MM.1S (cell line): ENCODE data around the gene OS9.

ENCODE experiments used
- DNase-seq: peaks from one replicate; pipeline ENCODE4 v3.0.0-alpha.2; 2015
- H2AFZ ChIP-seq: fragments of 300-600 bp; sonication (generic); 2 replicates; pipeline ENCODE4 v1.6.0; 2016; ENCODE audit warnings: antibody characterized with exemption, low read length
- H3F3A ChIP-seq: fragments of 300-600 bp; sonication (generic); 2 replicates; pipeline ENCODE4 v1.6.1; 2016; ENCODE audit warnings: mild to moderate bottlenecking, antibody characterized with exemption, low read length, moderate library complexity, mixed read lengths; ENCODE audit not compliant: insufficient read depth
- H3K27ac ChIP-seq: fragments of 300-600 bp; sonication (generic); 2 replicates; pipeline ENCODE4 v1.5.1; 2016; ENCODE audit warnings: mild to moderate bottlenecking, low read length
- H3K27me3 ChIP-seq: fragments of 300-600 bp; sonication (generic); replicated peaks from 2 replicates; pipeline ENCODE4 v1.6.0; 2016; ENCODE audit warnings: low read length; ENCODE audit not compliant: insufficient read depth
- H3K36me3 ChIP-seq: fragments of 300-600 bp; sonication (generic); replicated peaks from 2 replicates; pipeline ENCODE4 v1.6.1; 2016; ENCODE audit warnings: mild to moderate bottlenecking, low read length, mixed read lengths; ENCODE audit not compliant: insufficient read depth
- H3K4me1 ChIP-seq: fragments of 300-600 bp; sonication (generic); 2 replicates; pipeline ENCODE4 v1.6.1; 2016; ENCODE audit warnings: low read length, mixed read lengths
- H3K4me2 ChIP-seq: fragments of 300-600 bp; sonication (generic); 2 replicates; pipeline ENCODE4 v1.6.0; 2016; ENCODE audit warnings: low read depth, low read length
- H3K4me3 ChIP-seq: fragments of 300-600 bp; sonication (generic); 2 replicates; pipeline ENCODE4 v1.5.1; 2016; ENCODE audit warnings: low read length, mixed read lengths
- H3K79me2 ChIP-seq: fragments of 300-600 bp; sonication (generic); 2 replicates; pipeline ENCODE4 v1.6.1; 2016; ENCODE audit warnings: mixed run types, low read length, mixed read lengths
- H3K9ac ChIP-seq: fragments of 300-600 bp; sonication (generic); 2 replicates; pipeline ENCODE4 v1.6.1; 2016; ENCODE audit warnings: low read length, mixed read lengths
- H3K9me2 ChIP-seq: fragments of 300-600 bp; sonication (generic); replicated peaks from 2 replicates; pipeline ENCODE4 v1.6.1; 2016; ENCODE audit warnings: mild to moderate bottlenecking, low read length, mixed read lengths; ENCODE audit not compliant: insufficient read depth
- H3K9me3 ChIP-seq: fragments of 300-600 bp; sonication (generic); replicated peaks from 2 replicates; pipeline ENCODE4 v1.6.1; 2016; ENCODE audit warnings: mild to moderate bottlenecking, low read length, mixed read lengths; ENCODE audit not compliant: insufficient read depth
- H4K20me1 ChIP-seq: fragments of 300-600 bp; sonication (generic); 2 replicates; pipeline ENCODE4 v1.6.1; 2016; ENCODE audit warnings: mild to moderate bottlenecking, low read length, moderate library complexity, mixed read lengths; ENCODE audit not compliant: insufficient read depth
- EZH2 ChIP-seq: fragments of 300-600 bp; sonication (generic); optimal IDR thresholded peaks from 2 replicates; pipeline ENCODE3; 2017; ENCODE audit warnings: low read depth, mild to moderate bottlenecking, antibody characterized with exemption, low read length, mixed read lengths
- EZH2phosphoT487 ChIP-seq: fragments of 300-600 bp; sonication (generic); IDR thresholded peaks from 2 replicates; pipeline ENCODE4 v1.6.1; 2018; ENCODE audit warnings: antibody characterized with exemption, low read length
- TF ChIP-seq, protein P1 (sequence below): fragments of 300-600 bp; sonication (generic); IDR thresholded peaks from 2 replicates; pipeline ENCODE4 v1.5.1; 2016; ENCODE audit warnings: antibody characterized with exemption, low read length, mixed read lengths

Gene OS9

DNA sequence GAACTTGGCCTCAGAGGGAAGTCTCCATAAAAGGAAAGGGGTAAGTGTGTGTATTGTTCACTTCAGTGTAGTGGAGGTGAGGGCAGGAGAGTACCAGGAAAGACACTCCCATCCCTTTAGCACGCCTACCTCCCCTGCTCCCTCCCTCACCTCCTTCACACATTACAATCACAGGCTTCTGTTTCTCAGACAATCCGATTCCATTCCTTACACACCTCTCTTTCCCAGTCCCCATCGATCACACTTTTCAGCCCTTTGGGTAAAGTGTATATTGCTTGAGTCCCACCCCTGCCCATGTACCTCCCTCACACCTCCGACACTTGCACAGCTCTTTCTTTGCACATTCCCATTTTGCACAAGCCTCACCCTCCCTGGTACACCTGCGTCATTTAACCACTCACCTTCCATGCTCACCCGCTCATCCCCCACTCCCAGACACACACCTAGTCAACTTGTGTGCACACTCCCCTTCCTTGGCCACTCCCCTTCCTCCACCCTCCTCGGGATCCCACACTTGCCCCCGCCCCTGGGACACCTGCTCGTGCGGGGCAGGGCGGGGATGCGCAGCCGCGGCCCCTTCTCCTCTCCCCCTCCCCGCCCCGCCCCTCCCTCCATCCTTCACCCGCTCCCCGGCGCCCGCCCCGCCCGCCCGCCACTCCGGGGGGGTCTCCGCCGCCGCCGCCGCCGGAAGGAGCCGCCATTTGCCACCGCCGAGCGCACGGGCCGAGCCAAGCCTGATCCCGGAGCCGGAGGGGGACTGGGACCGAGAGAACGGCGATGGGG lies 60.7 kb downstream of the OS9 start, which contains the start of gene MARCHF9:
TSS of gene MARCHF9 (plus strand) at position 693 of the 783 bp plus-strand sequence. CDS start 426 bp downstream, outside the sequence.
- peak; percentile 89 for DNase-seq
- TF ChIP-seq EZH2 (no peak), EZH2phosphoT487 (no peak)
- TF ChIP-seq, protein P1, sequence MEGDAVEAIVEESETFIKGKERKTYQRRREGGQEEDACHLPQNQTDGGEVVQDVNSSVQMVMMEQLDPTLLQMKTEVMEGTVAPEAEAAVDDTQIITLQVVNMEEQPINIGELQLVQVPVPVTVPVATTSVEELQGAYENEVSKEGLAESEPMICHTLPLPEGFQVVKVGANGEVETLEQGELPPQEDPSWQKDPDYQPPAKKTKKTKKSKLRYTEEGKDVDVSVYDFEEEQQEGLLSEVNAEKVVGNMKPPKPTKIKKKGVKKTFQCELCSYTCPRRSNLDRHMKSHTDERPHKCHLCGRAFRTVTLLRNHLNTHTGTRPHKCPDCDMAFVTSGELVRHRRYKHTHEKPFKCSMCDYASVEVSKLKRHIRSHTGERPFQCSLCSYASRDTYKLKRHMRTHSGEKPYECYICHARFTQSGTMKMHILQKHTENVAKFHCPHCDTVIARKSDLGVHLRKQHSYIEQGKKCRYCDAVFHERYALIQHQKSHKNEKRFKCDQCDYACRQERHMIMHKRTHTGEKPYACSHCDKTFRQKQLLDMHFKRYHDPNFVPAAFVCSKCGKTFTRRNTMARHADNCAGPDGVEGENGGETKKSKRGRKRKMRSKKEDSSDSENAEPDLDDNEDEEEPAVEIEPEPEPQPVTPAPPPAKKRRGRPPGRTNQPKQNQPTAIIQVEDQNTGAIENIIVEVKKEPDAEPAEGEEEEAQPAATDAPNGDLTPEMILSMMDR: no peak
- H3K9ac ChIP-seq: peak within 1 kb of the TSS; percentile 64; the same call in 1 of the 2 replicates

DNA sequence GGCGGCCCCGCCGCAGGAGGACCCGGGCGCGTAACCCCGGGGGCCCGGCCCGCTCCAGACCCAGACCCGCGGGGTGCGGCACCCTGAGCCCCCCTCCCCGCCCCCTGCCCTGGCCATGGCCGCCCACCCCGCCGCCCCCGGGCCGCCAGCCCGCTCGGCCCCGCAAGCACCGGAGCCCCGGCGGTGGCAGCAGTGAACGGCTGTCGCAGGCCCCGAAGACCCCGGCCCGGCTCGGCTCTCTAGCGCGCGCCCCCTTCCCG lies 61.2 kb downstream of the OS9 start:
- Histone ChIP-seq H3K36me3 (no peaks in the 10 kb centered on the region; the same call in 1 of the 2 replicates), H4K20me1 (no peaks in the 10 kb centered on the region), H3K4me2 (no peak overlapping the region), H3K4me1 (peaks cover 31% of the 10 kb centered on the region), H3K27me3 (no peaks in the 10 kb centered on the region), H3K4me3 (peak overlapping the region; percentile 73; the same call in 1 of the 2 replicates), H3K9me2 (no peaks in the 10 kb centered on the region), H3K79me2 (peaks cover 30% of the 10 kb centered on the region), H3K9me3 (no peaks in the 10 kb centered on the region), H3K27ac (no peak overlapping the region), H3K9ac (no peak overlapping the region), H3F3A (peaks cover 23% of the 10 kb centered on the region), H2AFZ (no peak overlapping the region)
- no peak for DNase-seq
- TF ChIP-seq, protein P1: no peak
- TF ChIP-seq EZH2 (no peak), EZH2phosphoT487 (no peak)

More for the DNA sequence above, 60.7 kb downstream of the OS9 start, which contains the start of gene MARCHF9:
- Histone ChIP-seq H3K79me2 (peaks cover 34% of the 10 kb centered on the region), H3K27ac (peak within 1 kb of the TSS; percentile 65; the same call in 1 of the 2 replicates), H3K9me3 (no peaks in the 10 kb centered on the region), H3K4me3 (peak within 1 kb of the TSS; percentile 73), H3K4me1 (peaks cover 31% of the 10 kb centered on the region), H2AFZ (peak within 1 kb of the TSS; percentile 82), H4K20me1 (no peaks in the 10 kb centered on the region), H3K9me2 (no peaks in the 10 kb centered on the region), H3K27me3 (no peaks in the 10 kb centered on the region), H3K36me3 (no peaks in the 10 kb centered on the region; the same call in 1 of the 2 replicates), H3F3A (peaks cover 23% of the 10 kb centered on the region), H3K4me2 (peak within 1 kb of the TSS; percentile 96)

DNA sequence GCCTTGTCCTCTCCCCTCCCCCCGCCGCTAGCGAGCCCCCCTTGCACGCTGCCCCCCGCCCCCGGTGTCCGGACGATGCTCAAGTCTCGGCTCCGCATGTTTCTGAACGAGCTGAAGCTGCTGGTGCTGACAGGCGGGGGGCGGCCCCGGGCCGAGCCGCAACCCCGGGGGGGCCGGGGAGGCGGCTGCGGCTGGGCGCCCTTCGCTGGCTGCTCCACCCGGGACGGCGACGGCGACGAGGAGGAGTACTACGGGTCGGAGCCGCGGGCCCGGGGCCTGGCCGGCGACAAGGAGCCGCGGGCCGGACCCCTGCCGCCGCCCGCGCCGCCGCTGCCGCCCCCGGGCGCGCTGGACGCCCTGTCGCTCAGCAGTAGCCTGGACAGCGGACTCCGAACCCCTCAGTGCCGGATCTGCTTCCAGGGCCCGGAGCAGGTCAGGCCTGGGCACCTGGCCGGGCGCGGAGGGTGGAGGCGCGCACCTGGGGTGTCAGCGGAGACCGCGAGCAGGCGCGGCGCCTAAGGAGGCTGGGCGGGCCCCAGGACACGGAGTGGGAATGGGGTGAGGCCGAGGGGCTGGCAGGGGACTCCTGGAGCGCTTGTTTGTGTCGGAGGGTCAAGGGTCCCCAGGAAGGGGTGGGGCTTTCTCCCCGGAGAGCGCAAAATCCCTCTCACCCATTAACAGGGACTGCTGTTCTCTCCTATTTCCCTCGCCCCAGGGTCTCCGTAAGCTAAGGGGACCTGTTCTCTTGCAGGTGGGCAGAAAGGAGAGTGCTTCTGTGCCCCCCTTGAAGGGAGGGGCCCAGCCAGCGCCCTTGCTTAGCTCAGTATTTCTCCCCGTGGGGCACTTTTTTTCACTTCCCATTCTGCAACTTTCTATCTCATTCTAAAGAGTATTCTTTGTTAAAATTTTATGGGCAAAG lies 61.8 kb downstream of the OS9 start:
- H3K4me1 ChIP-seq: peaks cover 27% of the 10 kb centered on the region
- H3K9me2 ChIP-seq: no peaks in the 10 kb centered on the region
- H4K20me1 ChIP-seq: no peaks in the 10 kb centered on the region
- DNase-seq: peak; percentile 38
- H2AFZ ChIP-seq: peak overlapping the region; percentile 60
- peak overlapping the region; percentile 65; the same call in 1 of the 2 replicates for H3K27ac ChIP-seq
- H3F3A ChIP-seq: peaks cover 23% of the 10 kb centered on the region
- H3K4me2 ChIP-seq: peak overlapping the region; percentile 96
- TF ChIP-seq EZH2phosphoT487 (no peak), EZH2 (no peak)
- TF ChIP-seq, protein P1: no peak
- H3K36me3 ChIP-seq: no peaks in the 10 kb centered on the region; the same call in 1 of the 2 replicates
- H3K27me3 ChIP-seq: no peaks in the 10 kb centered on the region
- H3K79me2 ChIP-seq: peaks cover 24% of the 10 kb centered on the region
- peak overlapping the region; percentile 73 for H3K4me3 ChIP-seq
- no peaks in the 10 kb centered on the region for H3K9me3 ChIP-seq
- peak overlapping the region; percentile 64; the same call in 1 of the 2 replicates for H3K9ac ChIP-seq
